Stimulated activated CD4-positive, alpha-beta T cell treated with anti-CD3 and anti-CD28 coated beads, Interleukin-2, amount 100 ng/mL, for 4 hours (primary cell): ENCODE results near the gene PLXNA1.

Source experiments
- DNase-seq: peaks from one replicate; pipeline ENCODE4 v3.0.0-alpha.2; 2020; ENCODE audit warnings: low read depth

The PLXNA1 gene

GRCh38 chr3:127018306-127018828 is 35.5 kb downstream of the PLXNA1 start:
- no peak for DNase-seq

- no peak for DNase-seq
These were observed 36.5 kb downstream of the PLXNA1 start for GRCh38 chr3:127019449-127019848.

GRCh38 chr3:127020543-127020942 is 37.6 kb downstream of the PLXNA1 start:
- DNase-seq: no peak

GRCh38 chr3:127022849-127023248 is 39.9 kb downstream of the PLXNA1 start:
- DNase-seq: no peak

DNA sequence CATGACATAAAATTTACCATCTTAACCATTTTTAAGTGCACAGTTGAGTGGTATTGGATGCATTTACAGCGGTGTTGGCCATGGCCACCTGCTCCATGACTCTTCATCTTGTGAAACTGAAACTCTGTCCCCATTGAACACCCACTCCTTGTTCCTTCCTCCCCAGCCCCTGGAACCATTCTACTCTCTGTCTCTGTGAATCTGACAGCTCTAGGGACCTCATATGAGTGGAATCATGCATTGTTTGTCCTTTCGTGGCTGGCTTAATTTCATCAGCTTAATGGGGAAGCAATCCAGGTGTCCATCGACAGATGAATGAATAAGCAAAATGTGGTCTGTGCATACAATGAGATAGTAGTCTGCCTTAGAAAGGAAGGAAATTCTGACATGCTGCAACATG is 42.5 kb downstream of the PLXNA1 start:
- no peak for DNase-seq

- DNase-seq: no peak
These were observed 43.1 kb downstream of the PLXNA1 start for GRCh38 chr3:127026036-127026435.

GRCh38 chr3:127026661-127027060 is 43.7 kb downstream of the PLXNA1 start:
- DNase-seq: no peak

DNA sequence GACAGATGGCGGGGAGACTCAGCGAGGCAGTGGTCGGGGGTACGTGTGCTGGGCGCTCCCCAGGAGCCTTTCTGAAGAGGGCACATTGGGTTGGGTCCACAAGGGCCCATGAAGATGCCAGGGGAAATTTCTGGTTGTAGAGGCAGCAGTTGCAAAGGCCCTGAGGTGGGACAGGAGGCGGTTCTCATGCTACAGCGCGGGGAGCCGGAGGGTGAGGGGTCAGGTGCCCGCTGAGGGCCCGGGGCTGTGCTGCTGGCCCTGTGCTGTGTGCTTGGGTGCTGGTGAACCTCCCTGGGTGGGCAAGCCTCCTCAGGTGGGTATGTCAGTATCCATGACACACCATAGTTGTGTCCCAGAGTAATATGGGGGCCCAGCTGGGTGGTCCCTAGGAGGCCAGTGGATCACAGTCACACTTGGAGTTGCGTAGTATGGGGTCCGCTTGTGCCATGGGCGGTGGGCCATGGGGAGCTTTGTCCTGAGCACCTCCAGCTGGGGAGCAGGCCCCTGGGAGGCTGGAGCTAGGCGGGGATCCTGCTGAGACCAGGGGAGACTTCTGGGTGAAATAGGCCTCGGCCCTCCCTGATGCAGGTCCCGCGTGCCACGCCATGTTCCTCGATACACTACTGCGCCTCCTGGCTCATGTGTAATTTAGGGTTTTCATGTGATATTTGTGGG is 44.3 kb downstream of the PLXNA1 start:
- DNase-seq: no peak

DNA sequence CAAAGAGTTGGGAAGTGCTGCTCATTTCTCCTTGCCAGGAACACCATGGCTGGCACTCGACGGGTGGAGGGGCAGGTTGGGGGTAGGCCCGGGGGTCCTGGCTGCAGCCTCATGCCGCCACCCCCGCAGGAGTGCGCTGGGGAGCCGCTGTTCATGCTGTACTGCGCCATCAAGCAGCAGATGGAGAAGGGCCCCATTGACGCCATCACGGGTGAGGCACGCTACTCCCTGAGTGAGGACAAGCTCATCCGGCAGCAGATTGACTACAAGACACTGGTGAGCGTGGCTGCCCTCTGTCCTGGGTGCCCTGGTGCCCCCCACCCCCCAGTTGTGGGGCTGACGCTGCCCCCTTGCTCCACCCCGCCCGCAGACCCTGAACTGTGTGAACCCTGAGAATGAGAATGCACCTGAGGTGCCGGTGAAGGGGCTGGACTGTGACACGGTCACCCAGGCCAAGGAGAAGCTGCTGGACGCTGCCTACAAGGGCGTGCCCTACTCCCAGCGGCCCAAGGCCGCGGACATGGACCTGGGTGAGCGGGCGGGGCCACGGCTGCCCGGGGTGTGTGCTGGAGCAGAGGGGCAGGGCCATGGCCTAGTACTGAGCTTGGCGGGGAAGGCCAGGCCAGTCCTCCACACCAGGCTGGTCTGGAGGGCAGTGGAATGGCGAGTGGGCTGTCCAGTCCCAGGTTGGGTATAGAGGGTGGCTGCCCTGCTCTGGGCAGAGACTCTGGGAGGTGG is 45.1 kb downstream of the PLXNA1 start:
- DNase-seq: no peak

GRCh38 chr3:127028781-127029657 is 46.1 kb downstream of the PLXNA1 start:
- no peak for DNase-seq

GRCh38 chr3:127029658-127030507 is 47.0 kb downstream of the PLXNA1 start:
- DNase-seq: no peak

- no peak for DNase-seq
These were observed 47.8 kb downstream of the PLXNA1 start for GRCh38 chr3:127030508-127031412.

GRCh38 chr3:127031413-127031810 is 48.5 kb downstream of the PLXNA1 start:
- DNase-seq: no peak

GRCh38 chr3:127031845-127032244 is 48.9 kb downstream of the PLXNA1 start:
- no peak for DNase-seq

- DNase-seq: no peak
These were observed 49.5 kb downstream of the PLXNA1 start for GRCh38 chr3:127032296-127032990.
